ENCODE results near the gene UPB1.

The UPB1 gene

DNA sequence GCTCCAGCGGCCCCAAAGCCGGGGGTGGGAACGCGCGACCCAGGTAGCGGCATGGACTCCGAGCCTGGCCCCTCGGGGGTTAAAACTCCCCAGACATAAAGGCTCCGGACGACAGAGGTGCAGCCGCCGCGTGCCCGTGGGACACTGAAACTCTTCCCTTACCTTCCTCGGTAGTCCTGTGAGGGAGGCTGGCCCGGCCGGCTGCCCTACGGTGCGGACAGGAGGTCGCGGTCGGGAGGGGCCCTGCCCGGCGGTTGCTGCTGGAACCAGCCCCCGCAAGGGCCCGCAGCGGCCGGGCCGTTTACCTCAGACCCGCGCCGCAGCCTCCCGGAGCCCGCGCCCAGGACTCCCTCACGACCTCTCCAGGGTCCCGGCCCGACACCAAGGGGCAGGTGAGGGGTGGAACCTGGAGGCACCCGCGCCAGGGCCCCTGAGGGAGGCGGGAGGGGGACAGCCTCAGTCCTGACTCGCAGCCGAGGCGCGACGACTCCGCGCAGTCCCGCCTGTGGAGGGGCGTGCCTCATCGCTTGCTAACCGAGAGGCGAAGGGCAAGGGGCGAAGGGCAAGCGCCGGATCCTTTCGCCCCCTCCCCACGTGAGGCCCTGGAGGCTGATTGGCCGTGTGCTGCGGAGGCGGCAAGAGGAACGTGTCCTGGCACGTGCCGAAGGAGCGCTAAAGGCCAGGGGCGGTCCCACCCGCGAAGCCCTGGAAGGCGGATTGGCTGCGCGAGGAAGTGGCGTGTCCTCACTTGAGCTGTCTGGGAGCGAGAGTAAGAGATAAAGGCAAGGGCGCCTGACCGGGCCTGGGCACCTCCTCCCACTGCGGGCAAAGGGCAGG lies at the start of gene UPB1:
Gene UPB1, plus strand, starts transcription at position 805 of the 837 bp plus-strand sequence. CDS start 72 bp downstream, outside the sequence.
- no peak for DNase-seq

DNA sequence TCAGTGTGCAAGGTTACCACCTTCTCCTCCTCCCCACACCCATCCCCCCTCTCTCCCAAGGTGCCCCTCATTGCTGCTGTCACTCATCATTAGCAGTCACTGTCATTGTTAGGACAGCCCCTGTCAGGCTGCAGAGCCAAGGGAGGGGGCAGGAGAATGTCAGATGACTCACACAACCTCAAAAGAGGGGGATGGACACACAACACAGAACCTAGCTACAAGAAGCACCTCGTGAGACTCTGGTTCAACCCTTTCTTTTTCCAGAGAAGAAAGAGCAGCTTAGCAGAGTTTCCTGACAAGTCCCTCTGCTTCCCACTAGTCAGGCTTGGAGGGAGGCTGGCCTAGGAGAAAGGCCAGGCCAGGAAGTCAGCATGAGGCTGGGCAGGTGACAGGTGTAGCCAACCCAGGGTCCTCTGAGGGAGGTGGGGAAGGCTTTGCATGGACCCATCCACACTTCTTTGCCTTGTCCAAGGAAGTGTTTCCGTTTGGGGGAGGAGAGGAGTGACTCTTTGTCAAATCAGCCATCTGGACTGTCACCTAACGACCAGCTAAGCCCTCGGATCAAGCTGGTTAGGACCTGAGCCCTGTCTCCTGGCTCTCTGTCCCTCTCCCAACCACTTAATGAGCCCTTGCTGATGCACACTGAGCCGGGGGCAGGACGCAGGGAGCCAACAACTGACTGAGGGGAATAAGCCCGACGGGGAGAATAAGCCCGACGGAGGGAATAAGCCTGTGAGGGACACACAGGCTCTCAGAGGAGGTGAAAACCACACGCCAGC lies 49.5 kb upstream of the UPB1 start:
- DNase-seq, result peak in 2 of 3 experiments; percentile 11 to 26

DNA sequence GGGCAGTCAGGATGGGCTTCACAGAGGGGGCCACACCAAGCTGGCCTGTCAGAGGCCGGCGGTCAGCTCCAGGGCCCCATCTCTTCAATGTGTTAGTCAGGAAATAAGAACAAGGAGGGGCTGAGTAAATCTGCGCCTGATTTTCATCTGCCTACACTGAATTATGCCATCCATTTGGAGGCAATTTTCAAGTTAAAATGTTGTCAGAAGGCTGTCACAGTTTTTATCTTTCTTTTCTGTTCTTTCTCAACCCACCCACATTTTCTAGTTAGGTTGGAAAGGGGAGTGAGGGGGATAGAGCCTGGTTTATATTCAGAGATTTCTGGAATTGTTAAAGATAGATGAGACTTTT lies 48.9 kb upstream of the UPB1 start:
- no peak for DNase-seq

DNA sequence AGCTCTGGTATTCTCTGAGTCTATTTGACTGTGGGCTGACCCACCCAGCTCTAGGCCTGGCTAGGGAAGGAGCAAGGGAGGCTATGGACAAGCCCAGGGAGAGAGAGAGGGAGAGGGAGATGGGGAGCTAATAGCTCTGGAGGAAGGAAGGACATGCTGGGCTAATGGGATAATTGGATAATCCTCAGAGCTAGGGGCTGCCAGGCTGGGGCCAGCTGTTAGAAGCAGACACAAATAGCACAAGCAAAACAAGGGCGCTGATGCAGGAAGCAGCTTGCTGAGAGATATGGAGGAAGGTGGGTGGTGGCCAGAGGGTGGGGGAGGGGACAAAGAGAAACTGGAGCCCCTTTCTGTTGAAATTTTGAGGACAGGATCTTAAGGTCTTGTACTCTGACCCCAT lies 44.5 kb upstream of the UPB1 start:
- peak in 2 of 3 experiments; percentile 54 to 91 for DNase-seq

DNA sequence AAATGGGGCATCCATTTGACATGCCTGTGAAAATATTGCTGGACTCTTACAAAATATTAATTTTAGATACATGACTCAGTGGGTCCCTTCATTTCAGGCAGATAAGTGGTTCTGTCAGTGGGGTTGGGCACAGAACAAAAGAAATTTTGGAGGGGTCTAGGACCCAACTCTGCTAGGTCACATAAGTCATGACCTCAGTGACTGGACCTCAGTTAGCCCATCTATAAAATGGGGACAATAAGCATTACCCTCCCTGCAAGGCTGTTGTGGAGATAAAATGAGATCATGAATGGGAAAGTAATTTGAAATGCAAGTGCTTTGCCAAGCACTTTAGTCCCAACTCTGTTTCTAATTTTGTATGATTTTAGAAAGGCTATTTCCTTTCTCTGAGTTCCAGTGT lies 44.0 kb upstream of the UPB1 start:
- DNase-seq, result no peak

DNA sequence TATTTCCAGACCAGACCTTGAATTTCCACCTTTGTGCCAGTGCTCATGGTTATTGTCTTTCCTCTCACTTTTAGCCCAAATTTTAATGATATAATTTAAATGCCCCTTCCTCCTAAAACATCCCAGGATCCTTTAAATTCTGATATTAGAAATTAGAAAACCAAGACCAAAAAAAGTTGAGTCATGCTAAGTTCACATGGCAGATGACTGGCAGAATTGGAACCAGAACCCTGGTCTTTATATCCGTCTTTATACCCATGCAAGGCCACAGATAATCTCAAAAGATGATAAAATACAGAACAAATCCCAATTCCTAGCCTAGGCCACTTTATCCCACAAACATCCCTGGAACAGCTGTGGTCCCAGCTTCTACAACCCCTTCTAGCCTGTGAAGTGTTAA lies 41.3 kb upstream of the UPB1 start:
- DNase-seq, result no peak

DNA sequence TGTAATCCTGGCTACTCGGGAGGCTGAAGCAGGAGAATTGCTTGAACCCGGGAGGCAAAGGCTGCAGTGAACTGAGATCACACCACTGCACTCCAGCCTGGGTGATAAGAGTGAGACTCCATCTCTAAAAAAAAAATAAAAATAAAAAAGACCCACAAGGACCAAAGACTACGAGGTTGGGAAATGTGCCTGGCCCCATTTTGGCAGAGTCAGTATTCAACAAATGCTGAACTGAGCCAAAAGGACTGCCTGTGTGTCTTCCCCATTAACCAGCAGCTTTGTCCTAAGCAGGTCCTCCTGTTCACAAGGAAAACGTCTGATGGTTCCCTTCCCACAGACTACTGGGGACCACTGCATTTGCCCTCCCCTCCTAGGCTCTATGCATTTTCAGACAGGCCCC lies 40.1 kb upstream of the UPB1 start:
- DNase-seq, result no peak

DNA sequence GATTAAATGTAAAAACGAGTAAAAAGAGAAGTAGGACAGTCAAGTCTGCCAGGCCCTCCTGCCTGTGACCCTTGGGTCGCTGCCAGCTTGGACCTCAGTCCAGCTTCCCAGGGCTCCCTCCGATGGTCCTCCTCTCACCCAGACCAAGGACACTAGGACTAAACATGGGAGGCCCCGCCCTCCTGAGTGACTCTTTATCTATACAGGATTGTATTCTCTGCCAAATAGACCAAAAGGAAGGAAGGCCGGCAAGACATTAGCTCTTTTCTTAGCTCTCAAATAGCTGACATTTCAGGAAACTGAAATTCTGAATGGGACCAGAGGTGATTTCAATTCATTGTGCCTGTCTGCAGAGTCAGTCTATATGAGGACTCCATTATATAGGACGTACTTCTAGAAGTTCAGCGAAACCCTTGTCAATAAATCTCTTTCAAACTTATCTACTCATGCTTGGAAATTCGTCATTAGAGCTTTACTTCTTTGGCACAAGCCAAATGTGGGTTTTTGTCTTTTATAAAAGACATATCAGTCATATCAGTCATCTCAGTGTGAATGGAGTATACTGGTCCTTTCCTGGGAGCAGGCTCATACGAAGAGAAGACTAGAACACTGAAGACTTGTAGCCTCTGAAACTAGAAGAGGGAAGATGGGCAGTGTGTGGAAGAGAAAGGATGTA lies 39.2 kb upstream of the UPB1 start:
- DNase-seq, result no peak

DNA sequence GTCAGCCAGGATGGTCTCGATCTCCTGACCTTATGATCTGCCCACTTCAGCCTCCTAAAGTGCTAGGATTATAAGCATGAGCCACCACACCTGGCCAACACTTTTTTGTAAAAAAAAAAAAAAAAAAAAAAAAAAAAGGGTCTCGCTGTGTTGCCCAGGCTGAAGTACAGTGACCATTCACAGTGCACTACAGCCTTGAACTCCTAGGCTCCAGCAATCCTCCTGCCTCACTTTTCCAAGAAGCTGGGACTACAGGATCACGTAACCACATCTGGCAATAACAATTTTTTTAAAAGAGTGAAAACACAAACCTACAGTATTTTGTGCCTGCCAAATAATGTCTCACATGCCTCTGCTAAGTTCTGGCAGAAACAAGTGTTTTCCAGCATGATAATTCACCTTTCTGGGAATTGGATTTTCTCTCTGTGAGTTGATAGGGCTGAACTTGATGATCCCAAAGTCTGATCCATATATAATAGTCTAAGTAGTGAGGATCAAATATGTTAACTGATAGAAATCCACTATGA lies 37.2 kb upstream of the UPB1 start:
- no peak for DNase-seq

DNA sequence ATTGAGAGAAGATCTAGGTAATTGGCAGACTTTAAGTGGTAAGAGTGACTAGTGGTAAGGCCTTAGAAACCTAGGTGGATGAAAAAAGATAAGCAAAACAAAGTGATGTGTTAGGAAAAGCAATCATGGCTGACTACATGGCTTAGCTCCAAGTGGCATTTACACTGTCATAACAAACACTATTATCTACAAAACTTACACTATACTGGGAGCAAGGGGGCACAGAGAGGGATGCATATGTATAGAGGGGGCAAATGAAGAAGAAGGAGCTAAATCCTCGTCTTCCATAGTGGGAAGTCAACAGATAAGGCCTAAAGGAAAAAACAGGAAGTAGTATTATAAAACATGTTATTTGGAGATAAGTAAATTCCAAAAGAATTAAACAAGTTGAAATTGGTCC lies 35.2 kb upstream of the UPB1 start:
- DNase-seq, result no peak

DNA sequence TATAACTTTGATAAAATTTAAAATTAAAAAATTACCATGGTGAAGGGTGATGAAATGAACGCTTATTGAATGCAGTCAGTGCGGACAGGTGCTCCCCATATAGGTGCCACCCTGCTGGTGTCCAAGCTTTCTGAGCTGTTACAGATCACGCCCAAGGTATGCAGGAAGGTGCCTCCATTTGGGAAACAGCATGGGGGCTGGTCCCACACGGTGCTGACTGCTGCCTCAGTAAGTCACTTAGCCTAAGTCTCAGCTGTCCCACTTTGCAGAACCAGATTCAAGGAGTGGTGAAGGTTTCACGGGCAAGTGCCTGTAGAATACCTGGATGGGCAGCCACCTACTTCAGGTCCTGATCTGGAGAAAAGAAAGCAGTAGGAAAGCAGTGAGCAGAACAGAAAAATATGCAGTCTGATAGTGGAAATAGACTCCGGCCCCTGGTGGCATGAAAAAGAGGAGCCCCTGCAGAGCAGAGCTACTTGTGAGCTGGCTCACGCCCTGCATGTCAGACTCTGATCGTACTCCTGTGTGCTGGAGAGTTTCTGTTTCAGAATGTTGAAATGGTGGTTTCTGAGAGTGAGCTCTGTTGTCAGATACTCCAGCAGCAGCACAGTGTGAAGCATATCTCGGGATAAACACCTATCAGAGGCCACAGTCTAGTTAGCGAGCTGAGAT lies 34.6 kb upstream of the UPB1 start:
- no peak for DNase-seq

DNA sequence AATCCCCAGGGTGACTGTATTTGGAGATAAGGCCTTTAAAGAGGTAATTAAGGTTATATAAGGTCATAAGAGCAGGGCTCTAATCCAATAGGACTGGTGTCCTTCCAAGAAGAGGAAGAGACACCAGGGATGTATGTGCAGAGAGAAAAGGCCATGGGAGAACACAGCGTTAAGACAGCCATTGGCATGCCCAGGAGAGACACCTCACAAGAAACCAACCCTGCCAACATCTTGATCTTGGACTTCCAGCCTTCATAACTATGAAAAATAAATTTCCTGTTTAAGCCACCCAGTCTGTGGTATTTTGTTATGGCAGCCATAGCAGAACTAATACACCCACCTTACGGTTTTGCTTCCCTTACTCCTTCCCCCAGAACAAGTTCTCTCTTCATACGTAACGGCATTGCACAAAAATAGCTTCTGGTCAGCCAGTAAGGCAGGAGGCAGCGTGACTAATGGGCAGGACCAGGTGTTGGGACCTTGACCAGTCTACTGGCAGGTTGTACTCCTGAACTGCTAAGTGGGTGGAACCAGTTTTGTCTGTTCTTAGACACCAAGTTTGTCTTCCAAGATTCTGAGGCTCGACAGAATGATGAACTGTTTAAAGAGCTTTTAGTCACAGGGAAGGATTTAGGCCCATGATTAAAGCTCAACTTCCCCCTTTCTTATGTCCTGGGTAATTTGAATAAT lies 31.9 kb upstream of the UPB1 start:
- DNase-seq, result no peak

DNA sequence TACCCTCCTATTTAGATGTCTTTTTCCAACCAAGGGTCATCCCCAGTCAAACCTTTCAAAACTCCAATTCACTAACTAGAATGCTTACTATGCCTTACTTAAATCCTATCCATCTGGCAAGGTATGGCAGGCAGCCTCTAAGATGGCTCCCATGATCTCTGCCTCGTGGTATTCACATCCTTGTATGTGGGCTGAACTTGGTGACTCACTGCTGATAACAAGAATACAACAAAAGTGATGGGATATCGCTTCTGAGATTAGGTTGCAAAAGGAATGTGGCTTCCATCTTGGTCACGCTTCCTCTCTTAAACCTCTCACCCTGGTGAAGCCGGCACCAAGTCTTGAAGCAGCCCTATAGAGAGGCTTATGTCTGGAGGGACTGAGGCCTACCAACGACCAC lies 29.6 kb upstream of the UPB1 start:
- DNase-seq, result no peak

DNA sequence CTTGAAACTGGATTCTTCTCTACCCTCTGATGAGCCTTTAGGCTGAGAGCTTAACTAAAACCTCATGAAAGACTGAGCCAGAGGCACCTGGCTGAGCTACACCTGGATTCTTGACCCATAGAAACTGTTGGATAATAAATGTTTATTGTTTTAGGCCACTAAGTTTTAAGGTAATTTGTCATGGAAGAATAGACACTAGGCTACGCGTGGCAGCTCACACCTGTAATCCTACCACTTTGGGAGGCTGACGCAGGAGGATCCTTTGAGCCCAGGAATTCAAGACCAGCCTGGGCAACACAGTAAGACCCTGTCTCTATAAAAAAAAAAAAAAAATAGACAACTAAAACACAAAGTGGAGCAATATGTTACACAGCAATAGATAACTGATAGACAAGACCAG lies 29.2 kb upstream of the UPB1 start:
- no peak for DNase-seq

DNA sequence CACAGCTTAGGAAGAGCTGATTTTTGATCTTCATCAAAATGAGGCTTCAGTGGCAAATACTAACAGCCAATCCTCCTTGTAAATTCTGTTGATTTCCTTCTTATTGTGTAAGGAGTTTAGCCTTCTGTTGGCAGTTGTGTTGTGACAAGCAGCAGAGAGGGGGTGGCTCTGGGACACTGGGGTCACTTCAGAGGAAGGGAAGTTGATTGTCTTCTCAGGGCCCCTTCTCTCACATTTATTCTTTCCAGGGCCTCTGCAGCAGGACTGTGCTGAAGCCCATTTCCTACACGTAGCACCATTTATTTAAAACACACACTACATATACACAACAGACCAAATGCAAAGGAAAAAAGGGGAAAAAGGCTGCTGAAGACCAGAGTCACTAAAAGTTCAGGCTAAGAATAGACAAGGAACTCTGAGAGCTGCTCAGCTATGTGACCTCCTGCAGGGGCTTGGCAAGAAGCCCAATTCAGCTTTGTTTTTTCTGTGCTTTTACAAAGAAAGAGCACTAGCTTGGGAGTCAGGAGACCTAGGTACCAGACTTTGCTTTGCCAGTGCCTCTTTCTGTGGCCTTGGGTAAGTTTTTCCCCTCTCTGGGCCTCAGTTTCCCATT lies 28.3 kb upstream of the UPB1 start:
- DNase-seq, result no peak

DNA sequence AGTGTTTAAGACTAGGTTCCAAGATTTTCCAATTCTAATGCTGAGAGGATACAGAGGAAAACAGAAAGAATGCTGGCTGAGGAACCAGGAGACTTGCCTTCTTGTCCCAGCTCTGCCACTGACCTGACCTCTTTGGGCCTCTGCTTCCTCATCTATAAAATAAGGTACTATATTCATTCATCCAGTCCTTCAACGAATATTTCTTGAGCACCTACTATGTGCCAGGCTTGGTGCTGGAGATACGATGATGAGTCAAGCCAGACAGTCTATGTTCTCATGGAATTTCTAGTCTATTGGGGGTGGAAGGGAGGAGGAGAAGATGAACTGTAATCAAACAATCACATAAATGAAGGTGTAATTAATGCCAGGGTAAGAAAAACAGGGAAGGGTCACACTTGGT lies 27.8 kb upstream of the UPB1 start:
- no peak for DNase-seq

DNA sequence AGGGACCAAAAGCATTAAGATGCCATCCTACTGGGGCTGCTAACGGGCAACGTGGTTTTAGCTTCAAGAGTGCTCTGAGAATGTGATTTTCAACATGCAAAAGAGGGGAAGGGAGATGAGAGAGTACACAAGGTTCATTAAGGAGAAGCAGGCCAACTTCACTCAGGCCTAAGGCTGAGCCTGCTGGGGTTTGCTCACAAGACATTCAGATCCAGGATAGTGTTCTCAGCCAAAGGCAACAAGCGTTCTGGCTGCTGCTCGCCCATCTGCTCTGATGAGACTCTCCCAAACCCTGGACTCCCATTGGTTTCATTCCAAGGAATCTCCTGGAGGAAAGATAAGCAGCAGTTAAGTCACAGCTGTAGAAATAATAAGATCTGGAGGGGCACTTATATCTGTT lies 23.6 kb upstream of the UPB1 start:
- no peak for DNase-seq

DNA sequence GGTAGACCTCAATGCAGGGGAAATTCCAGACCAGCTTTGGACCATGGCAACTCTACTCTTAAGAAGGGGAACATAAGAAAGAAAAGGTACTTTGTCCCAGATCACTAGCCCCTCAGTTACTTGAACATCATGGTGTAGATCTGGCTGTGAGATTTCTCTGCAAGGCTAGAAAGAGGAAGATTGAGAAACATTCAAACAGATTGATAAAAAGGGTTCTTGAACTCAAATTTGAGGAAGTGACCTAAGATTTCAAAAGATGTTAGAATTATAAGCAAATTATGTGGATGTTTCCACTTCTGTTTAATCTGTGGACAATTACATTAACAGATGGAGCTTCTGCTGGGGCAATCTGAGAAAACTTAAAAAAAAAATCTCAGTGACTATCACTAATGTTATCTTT lies 21.8 kb upstream of the UPB1 start:
- DNase-seq, result no peak

DNA sequence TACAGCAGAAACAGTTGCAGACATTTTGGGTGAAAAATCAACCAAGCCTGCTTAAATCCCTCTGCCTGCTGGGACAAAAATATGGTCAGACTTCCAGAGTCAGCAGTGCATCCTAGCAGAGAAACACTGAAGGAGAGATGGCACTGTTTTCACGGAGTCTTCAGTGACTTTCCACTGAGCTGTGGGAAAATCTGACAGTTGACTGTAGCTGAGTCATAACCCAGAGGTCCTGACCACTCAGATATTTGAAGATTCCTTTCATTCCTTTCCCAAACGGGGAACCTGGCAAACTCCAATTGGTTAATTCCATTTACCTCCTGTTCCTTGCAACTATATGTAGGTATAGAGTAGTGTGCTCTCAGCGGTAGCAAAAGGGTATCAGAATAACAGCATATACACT lies 20.9 kb upstream of the UPB1 start:
- DNase-seq, result no peak

DNA sequence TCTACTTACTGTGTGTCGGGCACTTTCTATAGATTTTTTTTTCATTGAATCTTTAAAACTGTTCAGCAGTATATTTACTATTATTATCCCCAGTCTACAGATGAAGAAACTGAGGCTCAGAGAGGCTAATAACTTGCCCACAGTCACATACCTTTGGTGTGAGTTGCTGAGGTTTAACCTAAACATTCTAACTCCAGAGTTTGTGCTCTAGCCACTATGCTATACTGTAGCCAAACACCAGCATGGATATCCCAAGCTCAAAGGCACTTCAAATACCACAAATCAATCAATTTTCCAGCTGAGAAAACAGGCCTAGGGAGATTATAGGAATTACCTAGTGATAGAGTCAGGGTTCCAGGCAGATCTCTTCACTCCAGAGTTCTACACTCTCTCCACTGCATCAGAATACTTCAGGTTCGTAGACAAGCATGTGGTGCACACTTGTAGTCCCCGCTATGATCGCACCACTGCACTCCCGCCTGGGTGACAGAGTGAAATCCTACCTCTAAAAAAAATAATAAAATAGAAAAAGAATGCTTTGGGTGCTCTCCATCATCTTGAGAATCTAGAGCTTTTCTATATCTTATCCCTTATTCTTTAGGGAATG lies 20.4 kb upstream of the UPB1 start:
- no peak for DNase-seq

DNA sequence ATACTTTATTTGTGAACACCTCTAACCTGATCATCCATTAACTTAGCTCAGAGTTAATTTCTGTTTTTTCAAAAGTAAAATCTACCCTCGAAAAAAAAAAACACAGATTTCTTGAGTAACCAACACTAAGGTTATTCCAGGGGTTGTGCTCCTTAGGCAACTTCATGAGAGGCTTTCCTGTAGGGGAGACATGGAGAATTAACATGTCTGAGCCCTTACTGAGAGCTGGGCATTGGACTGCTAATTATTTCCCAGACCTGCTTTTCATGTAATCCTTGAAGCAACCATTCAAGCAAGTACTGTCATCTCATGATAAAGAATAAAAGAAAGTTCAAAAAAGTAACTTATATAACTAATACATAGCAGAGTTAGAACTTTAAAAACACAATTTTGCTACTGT lies 13.5 kb upstream of the UPB1 start:
- DNase-seq, result no peak

DNA sequence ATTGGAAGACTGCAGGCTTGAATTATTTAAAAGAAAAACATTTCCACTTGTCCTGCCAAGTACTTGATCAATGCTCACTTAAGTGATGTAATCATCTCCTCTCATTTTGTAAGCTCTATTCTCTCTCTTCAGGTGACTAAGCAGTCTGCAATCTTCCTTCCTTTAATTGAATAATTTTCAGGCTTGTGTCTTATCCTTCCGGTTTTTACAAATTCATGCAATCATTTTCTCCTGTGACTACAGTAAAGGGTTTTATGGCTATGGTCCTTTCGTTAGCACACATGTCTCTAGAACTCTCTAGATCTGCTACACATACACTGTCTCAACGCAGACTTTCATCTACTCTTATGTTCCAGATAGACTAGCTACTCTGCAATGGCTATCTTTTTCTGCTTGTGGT lies 12.6 kb upstream of the UPB1 start:
- DNase-seq, result peak in 1 of 3 experiments; percentile 42

All from NCI-H1417 (cell line).